ENCODE measurements around the gene SPTBN5.

SPTBN5 gene

DNA sequence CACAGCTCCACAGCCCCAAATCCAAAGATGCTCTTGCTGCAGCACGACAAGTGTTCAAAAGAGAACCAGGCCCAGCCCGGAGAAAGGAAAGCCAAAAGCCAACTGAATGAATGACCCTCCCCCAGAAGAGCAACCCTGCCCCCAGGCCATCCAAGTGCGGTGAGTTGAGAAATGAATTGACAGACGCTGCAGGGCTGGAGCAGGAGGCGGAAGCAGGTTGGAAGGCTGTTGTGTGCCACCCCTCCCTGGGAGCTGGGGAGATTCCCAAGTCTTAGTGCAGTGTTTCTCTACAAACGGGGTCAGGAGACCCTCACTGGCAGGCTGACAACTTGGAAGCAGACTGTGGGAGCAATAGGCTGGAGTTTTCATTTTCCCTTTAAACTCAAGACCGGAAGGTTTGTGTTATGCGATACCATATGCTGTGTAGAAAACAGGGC is 3.5 kb upstream of the SPTBN5 start:
- no peak for DNase-seq (ENCODE audit: low read depth)
- TF ChIP-seq, protein P1, sequence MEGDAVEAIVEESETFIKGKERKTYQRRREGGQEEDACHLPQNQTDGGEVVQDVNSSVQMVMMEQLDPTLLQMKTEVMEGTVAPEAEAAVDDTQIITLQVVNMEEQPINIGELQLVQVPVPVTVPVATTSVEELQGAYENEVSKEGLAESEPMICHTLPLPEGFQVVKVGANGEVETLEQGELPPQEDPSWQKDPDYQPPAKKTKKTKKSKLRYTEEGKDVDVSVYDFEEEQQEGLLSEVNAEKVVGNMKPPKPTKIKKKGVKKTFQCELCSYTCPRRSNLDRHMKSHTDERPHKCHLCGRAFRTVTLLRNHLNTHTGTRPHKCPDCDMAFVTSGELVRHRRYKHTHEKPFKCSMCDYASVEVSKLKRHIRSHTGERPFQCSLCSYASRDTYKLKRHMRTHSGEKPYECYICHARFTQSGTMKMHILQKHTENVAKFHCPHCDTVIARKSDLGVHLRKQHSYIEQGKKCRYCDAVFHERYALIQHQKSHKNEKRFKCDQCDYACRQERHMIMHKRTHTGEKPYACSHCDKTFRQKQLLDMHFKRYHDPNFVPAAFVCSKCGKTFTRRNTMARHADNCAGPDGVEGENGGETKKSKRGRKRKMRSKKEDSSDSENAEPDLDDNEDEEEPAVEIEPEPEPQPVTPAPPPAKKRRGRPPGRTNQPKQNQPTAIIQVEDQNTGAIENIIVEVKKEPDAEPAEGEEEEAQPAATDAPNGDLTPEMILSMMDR (conservative IDR thresholded peaks at IDR 0.05; ENCODE audit: low read depth, low read length), result no peak
- H3K4me3 ChIP-seq (ENCODE audit: low read depth, low read length), result no peak overlapping the region

DNA sequence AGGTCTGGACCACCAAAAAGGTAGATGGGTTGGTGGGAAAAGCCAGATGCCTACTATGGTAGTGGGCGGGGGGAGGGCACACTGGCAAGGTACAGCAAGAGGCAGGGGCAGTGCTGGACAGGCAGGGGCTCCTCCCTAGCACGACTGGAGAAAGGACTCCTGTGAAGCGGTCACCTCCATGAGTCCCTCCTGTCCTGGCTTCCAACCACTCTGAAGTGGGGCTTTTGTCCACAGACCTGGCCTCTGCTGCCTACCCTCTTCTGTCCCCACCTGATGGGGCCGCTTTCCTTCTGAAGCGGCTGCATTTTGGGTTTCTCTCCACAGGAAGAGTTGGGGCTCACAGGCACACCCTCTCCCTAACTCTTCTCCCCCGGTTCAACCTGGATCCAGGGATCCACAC is 2.7 kb upstream of the SPTBN5 start:
- TF ChIP-seq, protein P1 (conservative IDR thresholded peaks at IDR 0.05; ENCODE audit: low read depth, low read length), result no peak
- no peak overlapping the region for H3K4me3 ChIP-seq (ENCODE audit: low read depth, low read length)
- no peak for DNase-seq (ENCODE audit: low read depth)

DNA sequence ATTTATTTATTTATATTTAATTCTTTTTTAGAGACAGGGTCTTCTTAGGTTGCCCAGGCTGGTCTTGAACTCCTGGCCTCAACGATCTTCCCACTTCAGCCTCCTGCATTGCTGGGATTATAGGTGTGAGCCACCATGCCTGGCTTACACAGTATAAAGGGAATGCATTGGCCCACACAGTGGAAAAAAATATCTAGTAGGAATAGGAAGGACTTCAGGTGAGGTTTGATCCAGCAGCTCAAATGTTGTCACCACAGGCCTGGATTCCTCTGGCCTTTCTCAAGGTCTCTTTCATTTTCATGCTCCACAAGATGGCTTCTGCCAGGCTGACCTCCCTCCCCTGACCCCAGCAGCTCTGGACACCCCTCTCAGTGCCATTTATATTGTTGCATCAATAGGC is 2.1 kb upstream of the SPTBN5 start:
- TF ChIP-seq, protein P1 (conservative IDR thresholded peaks at IDR 0.05; ENCODE audit: low read depth, low read length), result no peak
- DNase-seq (ENCODE audit: low read depth), result no peak
- H3K4me3 ChIP-seq (ENCODE audit: low read depth, low read length), result no peak overlapping the region

DNA sequence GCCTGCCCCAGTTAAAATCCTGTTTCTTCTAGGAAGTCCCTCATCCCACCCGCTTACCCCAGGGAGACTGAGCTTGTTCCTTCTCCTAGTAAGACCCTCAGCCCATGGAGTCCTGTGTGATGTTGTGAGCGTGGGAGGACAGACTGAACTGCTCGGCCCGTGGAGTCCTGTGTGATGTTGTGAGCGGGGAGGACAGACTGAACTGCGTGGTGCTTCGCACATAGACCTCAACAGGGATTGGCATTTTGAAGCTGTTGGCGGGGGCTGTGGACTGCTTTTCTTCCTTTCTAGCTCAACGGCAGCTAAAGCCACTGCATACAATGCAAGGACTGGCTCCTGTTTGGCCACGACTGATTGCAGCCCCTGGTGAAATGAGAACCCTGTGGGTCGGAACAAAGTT is 1.6 kb upstream of the SPTBN5 start:
- H3K4me3 ChIP-seq (ENCODE audit: low read depth, low read length), result no peak overlapping the region
- no peak for DNase-seq (ENCODE audit: low read depth)
- TF ChIP-seq, protein P1 (conservative IDR thresholded peaks at IDR 0.05; ENCODE audit: low read depth, low read length), result no peak

DNA sequence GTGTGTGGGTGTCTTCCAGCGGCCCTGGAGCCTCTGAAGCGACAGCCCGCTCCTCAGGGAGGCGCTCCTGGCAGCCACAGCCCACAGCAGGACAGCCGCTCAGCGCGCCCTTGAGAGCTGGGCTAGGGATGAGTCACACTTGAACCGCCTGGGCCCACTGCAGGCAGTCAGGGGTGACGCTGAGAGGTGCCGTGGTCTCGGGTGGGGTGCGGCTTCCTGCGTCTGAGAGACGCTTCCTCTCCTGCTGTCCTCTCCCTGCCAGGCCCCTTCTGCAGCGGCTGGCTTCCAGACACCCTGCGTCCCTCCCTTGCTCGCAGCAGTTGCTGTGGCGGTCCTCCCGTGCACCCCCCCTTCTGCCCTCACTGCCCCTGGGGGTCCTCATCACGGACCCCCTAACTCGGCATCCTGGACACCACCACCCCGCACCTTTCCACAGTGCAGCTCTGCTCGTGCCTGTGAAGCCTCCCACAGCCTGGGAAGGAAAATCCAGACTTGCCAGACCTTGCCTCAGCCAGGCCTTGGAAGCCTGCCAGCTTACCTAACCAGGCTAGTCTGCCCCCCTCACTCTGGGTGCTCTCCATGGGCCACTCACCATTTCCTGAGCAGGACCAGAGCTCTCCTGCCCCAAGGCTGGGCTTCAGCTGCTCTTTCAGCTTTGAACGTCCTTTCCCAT is 1.1 kb upstream of the SPTBN5 start:
- TF ChIP-seq, protein P1 (conservative IDR thresholded peaks at IDR 0.05; ENCODE audit: low read depth, low read length), result peak; percentile 32
- peak; percentile 81 for DNase-seq (ENCODE audit: low read depth)
- peak overlapping the region; percentile 28 for H3K4me3 ChIP-seq (ENCODE audit: low read depth, low read length)

DNA sequence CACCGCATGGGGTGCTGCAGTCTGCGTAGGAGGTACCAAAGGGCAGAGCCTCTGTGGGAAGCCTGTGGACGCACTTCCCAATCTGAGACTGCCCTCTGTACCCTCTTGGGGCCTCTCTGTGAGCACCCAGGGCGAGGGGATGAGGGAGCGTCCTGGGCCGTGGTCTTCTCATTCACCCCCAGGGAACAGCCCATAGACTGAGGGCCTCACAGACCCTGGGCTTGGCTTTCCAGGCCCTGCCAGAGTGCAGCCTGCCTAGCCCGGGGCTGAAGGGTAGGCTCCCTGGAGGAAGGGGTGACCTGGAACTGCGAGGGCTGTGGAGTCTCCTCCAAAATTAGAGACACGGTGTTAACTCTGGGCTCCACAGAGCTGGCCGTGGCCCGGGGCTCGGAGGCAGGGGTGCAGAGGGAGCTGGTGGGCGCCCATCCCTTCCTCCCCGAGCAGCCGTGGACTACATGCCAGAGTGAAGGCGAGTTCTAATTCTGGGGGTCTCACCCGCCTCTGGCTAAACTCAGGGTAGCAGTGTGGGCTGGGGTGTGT is 468 bp upstream of the SPTBN5 start:
- no peak for DNase-seq (ENCODE audit: low read depth)
- no peak overlapping the region for H3K4me3 ChIP-seq (ENCODE audit: low read depth, low read length)

More for the DNA sequence above, 468 bp upstream of the SPTBN5 start:
- TF ChIP-seq, protein P1 (conservative IDR thresholded peaks at IDR 0.05; ENCODE audit: low read depth, low read length), result no peak
